ENCODE results near the gene KLK3.

GRCh38 chr19:50820549-50821247 is 34.0 kb upstream of the KLK3 start:
- no peak for TF ChIP-seq CTCF (IDR thresholded peaks at IDR 0.05; ENCODE audit: insufficient read depth, low read length, poor library complexity, severe bottlenecking)
- no peak for TF ChIP-seq EZH2phosphoT487 (conservative IDR thresholded peaks at IDR 0.05; ENCODE audit: low read length)
